ENCODE measurements around the gene ARSK.

ARSK gene

DNA sequence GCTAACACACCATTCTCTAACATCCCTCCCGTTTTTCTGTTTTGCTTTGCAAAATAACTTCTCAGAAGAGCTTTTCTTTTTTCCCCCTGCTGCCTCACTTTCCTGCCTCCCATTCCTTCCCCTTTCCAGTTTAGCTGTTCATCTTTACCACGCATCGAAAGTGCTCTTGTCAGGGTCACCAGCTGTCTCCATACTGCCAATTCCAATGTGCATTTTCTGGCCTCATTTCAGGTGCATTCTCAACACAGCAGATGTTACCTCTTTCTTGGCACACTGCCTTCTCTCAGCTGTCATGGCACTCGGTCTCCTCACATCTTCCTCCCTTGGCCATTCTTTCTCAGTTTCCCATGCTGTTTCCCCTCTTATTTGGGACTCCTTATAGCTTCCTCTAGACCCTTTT, 9.5 kb downstream of the ARSK start:
- Histone ChIP-seq H2BK5ac (ENCODE audit: low read length) (no peak overlapping the region), H4K5ac (ENCODE audit: low read length) (no peak overlapping the region), H4K8ac (ENCODE audit: low read depth, low read length) (no peak overlapping the region), H2BK120ac (ENCODE audit: low read depth, low read length) (no peak overlapping the region), H3K36me3 (ENCODE audit: control insufficient read depth, insufficient read depth, low read length) (no peaks in the 10 kb centered on the region), H2BK15ac (replicated peaks; ENCODE audit: low read depth) (no peak overlapping the region), H3K18ac (ENCODE audit: low read length) (no peak overlapping the region), H3K27ac (ENCODE audit: low read depth, low read length) (no peak overlapping the region), H2AK5ac (ENCODE audit: low read length) (no peak overlapping the region), H3K4me3 (ENCODE audit: low read length) (no peak overlapping the region), H3K23ac (ENCODE audit: low read length) (no peak overlapping the region), H3K27me3 (ENCODE audit: insufficient read depth, low read length, poor library complexity) (no peaks in the 10 kb centered on the region), H3K4ac (ENCODE audit: low read depth, low read length) (no peak overlapping the region), H3K4me1 (ENCODE audit: control insufficient read depth, low read depth, low read length) (no peaks in the 10 kb centered on the region), H3K9ac (ENCODE audit: low read length) (no peak overlapping the region), H3K79me1 (ENCODE audit: low read length) (no peaks in the 10 kb centered on the region), H3K79me2 (ENCODE audit: control insufficient read depth, insufficient read depth, low read length) (no peaks in the 10 kb centered on the region), H3K4me2 (ENCODE audit: low read length) (no peak overlapping the region), H3K56ac (ENCODE audit: low read length) (no peak overlapping the region)
- no CpG with 5 or more reads among the region's 4 CpGs for WGBS (ENCODE audit: extremely low coverage, insufficient coverage, low lambda C conversion rate)
- no peak for DNase-seq

DNA sequence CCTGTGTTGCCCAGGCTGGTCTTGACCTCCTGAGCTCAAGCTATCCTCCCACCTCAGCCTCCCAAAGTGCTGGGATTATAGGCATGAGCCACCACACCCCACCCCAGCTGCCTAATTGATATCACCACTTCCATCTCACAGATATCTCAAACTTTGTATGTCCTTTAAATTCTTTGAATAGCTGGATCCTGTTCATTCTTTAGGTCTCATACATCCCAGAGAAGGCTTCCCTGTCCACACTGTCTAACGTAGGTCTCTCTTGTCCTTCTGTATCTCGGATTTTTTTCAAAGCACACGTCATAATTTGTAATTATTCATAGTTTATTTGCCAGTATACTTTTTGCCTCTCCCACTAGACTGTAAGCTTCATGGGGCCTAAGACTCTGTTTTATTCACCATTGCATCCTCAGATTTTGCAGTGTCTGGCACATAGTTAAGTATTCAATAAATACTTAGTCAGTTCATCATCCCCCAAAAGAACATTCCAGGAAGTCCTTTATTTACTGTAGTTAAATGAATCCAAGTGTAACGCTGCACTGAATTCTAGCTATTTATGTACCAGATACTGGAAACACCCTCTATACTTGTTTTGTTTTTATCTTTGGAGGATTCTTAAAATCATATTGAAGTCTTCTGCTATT, 10.5 kb downstream of the ARSK start:
- no peak overlapping the region for H3K9ac ChIP-seq (ENCODE audit: low read length)
- DNase-seq = no peak
- no peaks in the 10 kb centered on the region for H3K4me1 ChIP-seq (ENCODE audit: control insufficient read depth, low read depth, low read length)
- H3K4ac ChIP-seq (ENCODE audit: low read depth, low read length) = no peak overlapping the region
- no peaks in the 10 kb centered on the region for H3K79me2 ChIP-seq (ENCODE audit: control insufficient read depth, insufficient read depth, low read length)
- no peak overlapping the region for H3K56ac ChIP-seq (ENCODE audit: low read length)
- H3K23ac ChIP-seq (ENCODE audit: low read length) = no peak overlapping the region
- no peak overlapping the region for H3K27ac ChIP-seq (ENCODE audit: low read depth, low read length)
- H3K27me3 ChIP-seq (ENCODE audit: insufficient read depth, low read length, poor library complexity) = no peaks in the 10 kb centered on the region
- no peak overlapping the region for H3K4me2 ChIP-seq (ENCODE audit: low read length)
- H4K8ac ChIP-seq (ENCODE audit: low read depth, low read length) = no peak overlapping the region
- no peaks in the 10 kb centered on the region for H3K36me3 ChIP-seq (ENCODE audit: control insufficient read depth, insufficient read depth, low read length)
- H2BK5ac ChIP-seq (ENCODE audit: low read length) = no peak overlapping the region
- H2AK5ac ChIP-seq (ENCODE audit: low read length) = no peak overlapping the region
- H3K4me3 ChIP-seq (ENCODE audit: low read length) = no peak overlapping the region
- WGBS (ENCODE audit: extremely low coverage, insufficient coverage, low lambda C conversion rate) = no CpG with 5 or more reads among the region's 4 CpGs
- H3K79me1 ChIP-seq (ENCODE audit: low read length) = no peaks in the 10 kb centered on the region
- H3K18ac ChIP-seq (ENCODE audit: low read length) = no peak overlapping the region
- no peak overlapping the region for H2BK120ac ChIP-seq (ENCODE audit: low read depth, low read length)
- H2BK15ac ChIP-seq (replicated peaks; ENCODE audit: low read depth) = no peak overlapping the region
- H4K5ac ChIP-seq (ENCODE audit: low read length) = no peak overlapping the region

DNA sequence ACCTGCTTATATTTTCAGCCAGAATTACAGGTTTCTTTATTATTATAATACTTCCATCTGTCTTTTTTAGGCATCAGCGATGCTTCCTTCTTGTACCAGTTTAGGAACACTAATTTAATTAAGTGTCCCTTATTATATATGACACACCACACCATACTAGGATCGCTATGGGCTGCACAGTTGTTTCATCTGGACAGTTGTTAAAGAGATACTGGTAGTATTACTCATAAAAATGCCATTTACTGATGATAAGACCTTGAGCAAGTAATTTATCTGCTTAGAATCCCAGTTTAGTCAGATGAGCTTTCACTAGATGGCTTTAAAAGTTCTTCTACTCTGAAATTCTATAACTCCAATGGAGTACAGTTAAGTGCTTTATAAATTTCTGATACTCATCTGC, 17.1 kb downstream of the ARSK start:
- Histone ChIP-seq H3K4me2 (ENCODE audit: low read length) (no peak overlapping the region), H3K23ac (ENCODE audit: low read length) (no peak overlapping the region), H4K8ac (ENCODE audit: low read depth, low read length) (no peak overlapping the region), H3K27me3 (ENCODE audit: insufficient read depth, low read length, poor library complexity) (no peaks in the 10 kb centered on the region), H2BK120ac (ENCODE audit: low read depth, low read length) (no peak overlapping the region), H3K36me3 (ENCODE audit: control insufficient read depth, insufficient read depth, low read length) (no peaks in the 10 kb centered on the region), H3K4ac (ENCODE audit: low read depth, low read length) (no peak overlapping the region), H4K5ac (ENCODE audit: low read length) (no peak overlapping the region), H3K18ac (ENCODE audit: low read length) (no peak overlapping the region), H3K27ac (ENCODE audit: low read depth, low read length) (no peak overlapping the region), H3K56ac (ENCODE audit: low read length) (no peak overlapping the region), H2AK5ac (ENCODE audit: low read length) (no peak overlapping the region), H3K4me3 (ENCODE audit: low read length) (no peak overlapping the region), H2BK5ac (ENCODE audit: low read length) (no peak overlapping the region), H3K79me2 (ENCODE audit: control insufficient read depth, insufficient read depth, low read length) (no peaks in the 10 kb centered on the region), H3K79me1 (ENCODE audit: low read length) (no peaks in the 10 kb centered on the region), H3K9ac (ENCODE audit: low read length) (no peak overlapping the region), H2BK15ac (replicated peaks; ENCODE audit: low read depth) (no peak overlapping the region), H3K4me1 (ENCODE audit: control insufficient read depth, low read depth, low read length) (no peaks in the 10 kb centered on the region)
- no peak for DNase-seq
- WGBS (ENCODE audit: extremely low coverage, insufficient coverage, low lambda C conversion rate) = no CpG with 5 or more reads among the region's 2 CpGs

DNA sequence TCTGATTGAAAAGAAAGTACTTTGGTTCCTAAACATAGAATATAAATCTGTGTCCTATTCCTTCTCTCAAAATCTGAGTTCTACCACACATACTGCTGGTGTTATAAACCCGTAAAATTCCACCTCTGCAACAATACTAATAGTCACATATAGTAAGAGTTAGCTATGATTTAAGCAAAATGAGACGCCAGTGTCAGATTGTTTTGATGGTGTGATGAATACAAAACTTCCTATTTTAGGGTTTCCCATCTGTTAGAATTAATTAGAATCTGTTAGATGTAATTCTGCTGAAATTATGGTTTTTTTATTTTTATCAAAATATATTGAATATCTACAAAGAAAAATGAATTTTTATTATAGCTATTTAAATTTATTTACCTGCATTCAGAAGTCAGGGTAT, 26.7 kb downstream of the ARSK start:
- H3K79me2 ChIP-seq (ENCODE audit: control insufficient read depth, insufficient read depth, low read length) = no peaks in the 10 kb centered on the region
- H4K8ac ChIP-seq (ENCODE audit: low read depth, low read length) = no peak overlapping the region
- no peaks in the 10 kb centered on the region for H3K27me3 ChIP-seq (ENCODE audit: insufficient read depth, low read length, poor library complexity)
- H2BK5ac ChIP-seq (ENCODE audit: low read length) = no peak overlapping the region
- no CpG with 5 or more reads among the region's 2 CpGs for WGBS (ENCODE audit: extremely low coverage, insufficient coverage, low lambda C conversion rate)
- no peaks in the 10 kb centered on the region for H3K4me1 ChIP-seq (ENCODE audit: control insufficient read depth, low read depth, low read length)
- H2AK5ac ChIP-seq (ENCODE audit: low read length) = no peak overlapping the region
- H3K18ac ChIP-seq (ENCODE audit: low read length) = no peak overlapping the region
- no peak overlapping the region for H3K4me2 ChIP-seq (ENCODE audit: low read length)
- no peak overlapping the region for H3K4ac ChIP-seq (ENCODE audit: low read depth, low read length)
- no peak for DNase-seq
- no peak overlapping the region for H2BK15ac ChIP-seq (replicated peaks; ENCODE audit: low read depth)
- H3K4me3 ChIP-seq (ENCODE audit: low read length) = no peak overlapping the region
- H3K56ac ChIP-seq (ENCODE audit: low read length) = no peak overlapping the region
- no peak overlapping the region for H3K23ac ChIP-seq (ENCODE audit: low read length)
- H3K9ac ChIP-seq (ENCODE audit: low read length) = no peak overlapping the region
- H2BK120ac ChIP-seq (ENCODE audit: low read depth, low read length) = no peak overlapping the region
- no peaks in the 10 kb centered on the region for H3K79me1 ChIP-seq (ENCODE audit: low read length)
- no peaks in the 10 kb centered on the region for H3K36me3 ChIP-seq (ENCODE audit: control insufficient read depth, insufficient read depth, low read length)
- no peak overlapping the region for H3K27ac ChIP-seq (ENCODE audit: low read depth, low read length)
- H4K5ac ChIP-seq (ENCODE audit: low read length) = no peak overlapping the region

DNA sequence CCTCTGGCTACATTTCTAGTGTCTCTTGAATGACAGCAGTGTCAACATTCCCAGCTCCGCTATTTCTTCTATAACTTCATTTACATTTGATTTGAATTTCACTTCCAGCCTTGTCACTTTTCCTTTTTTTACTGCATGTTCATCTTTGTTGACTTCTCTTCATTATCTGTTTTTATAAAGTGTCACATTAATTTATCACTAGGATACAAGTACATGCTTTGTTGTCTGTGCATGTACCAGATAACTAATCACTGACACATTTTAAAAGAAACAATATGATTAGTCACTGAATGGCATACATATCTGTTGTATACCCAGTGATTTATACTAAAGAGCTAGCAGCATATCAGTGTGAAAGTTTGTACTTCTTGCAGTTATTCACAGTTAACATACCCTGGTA, 29.1 kb downstream of the ARSK start:
- no peak overlapping the region for H3K23ac ChIP-seq (ENCODE audit: low read length)
- H3K56ac ChIP-seq (ENCODE audit: low read length) = no peak overlapping the region
- no peak overlapping the region for H3K4ac ChIP-seq (ENCODE audit: low read depth, low read length)
- WGBS (ENCODE audit: extremely low coverage, insufficient coverage, low lambda C conversion rate) = no CpG with 5 or more reads among the region's 1 CpG
- no peak for DNase-seq
- H2BK15ac ChIP-seq (replicated peaks; ENCODE audit: low read depth) = no peak overlapping the region
- no peak overlapping the region for H4K5ac ChIP-seq (ENCODE audit: low read length)
- H3K27ac ChIP-seq (ENCODE audit: low read depth, low read length) = no peak overlapping the region
- H3K9ac ChIP-seq (ENCODE audit: low read length) = no peak overlapping the region
- H3K36me3 ChIP-seq (ENCODE audit: control insufficient read depth, insufficient read depth, low read length) = no peaks in the 10 kb centered on the region
- no peak overlapping the region for H3K18ac ChIP-seq (ENCODE audit: low read length)
- no peak overlapping the region for H3K4me3 ChIP-seq (ENCODE audit: low read length)
- no peaks in the 10 kb centered on the region for H3K27me3 ChIP-seq (ENCODE audit: insufficient read depth, low read length, poor library complexity)
- H2AK5ac ChIP-seq (ENCODE audit: low read length) = no peak overlapping the region
- H4K8ac ChIP-seq (ENCODE audit: low read depth, low read length) = no peak overlapping the region
- no peaks in the 10 kb centered on the region for H3K4me1 ChIP-seq (ENCODE audit: control insufficient read depth, low read depth, low read length)
- H3K4me2 ChIP-seq (ENCODE audit: low read length) = no peak overlapping the region
- H3K79me1 ChIP-seq (ENCODE audit: low read length) = no peaks in the 10 kb centered on the region
- no peak overlapping the region for H2BK5ac ChIP-seq (ENCODE audit: low read length)
- no peak overlapping the region for H2BK120ac ChIP-seq (ENCODE audit: low read depth, low read length)
- no peaks in the 10 kb centered on the region for H3K79me2 ChIP-seq (ENCODE audit: control insufficient read depth, insufficient read depth, low read length)

DNA sequence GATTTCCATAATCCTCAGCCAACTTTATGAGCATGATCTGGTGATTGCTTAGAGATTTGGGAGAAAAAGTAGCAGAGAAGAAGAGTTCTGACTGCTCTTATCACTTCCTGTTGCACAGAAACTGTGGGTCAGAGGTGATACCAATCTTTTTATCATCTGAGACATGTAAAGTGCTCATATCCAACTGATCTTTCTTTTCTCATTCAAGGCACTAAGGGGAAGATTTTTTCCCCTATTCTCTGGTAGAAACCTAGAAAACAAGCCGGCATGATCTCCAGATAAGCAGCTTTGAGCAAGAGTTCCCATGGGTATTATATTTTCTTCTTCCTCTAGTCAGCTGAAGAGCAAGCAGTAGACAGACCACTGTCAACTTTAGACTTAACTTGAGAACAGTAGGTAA, 36.0 kb downstream of the ARSK start:
- Histone ChIP-seq H2BK15ac (replicated peaks; ENCODE audit: low read depth) (no peak overlapping the region), H3K56ac (ENCODE audit: low read length) (no peak overlapping the region), H3K4me3 (ENCODE audit: low read length) (no peak overlapping the region), H3K27ac (ENCODE audit: low read depth, low read length) (no peak overlapping the region), H3K18ac (ENCODE audit: low read length) (no peak overlapping the region), H2BK5ac (ENCODE audit: low read length) (no peak overlapping the region), H3K27me3 (ENCODE audit: insufficient read depth, low read length, poor library complexity) (no peaks in the 10 kb centered on the region), H4K8ac (ENCODE audit: low read depth, low read length) (no peak overlapping the region), H4K5ac (ENCODE audit: low read length) (no peak overlapping the region), H3K79me1 (ENCODE audit: low read length) (no peaks in the 10 kb centered on the region), H3K79me2 (ENCODE audit: control insufficient read depth, insufficient read depth, low read length) (no peaks in the 10 kb centered on the region), H3K9ac (ENCODE audit: low read length) (no peak overlapping the region), H3K23ac (ENCODE audit: low read length) (no peak overlapping the region), H3K4me2 (ENCODE audit: low read length) (no peak overlapping the region), H3K36me3 (ENCODE audit: control insufficient read depth, insufficient read depth, low read length) (no peaks in the 10 kb centered on the region), H2BK120ac (ENCODE audit: low read depth, low read length) (no peak overlapping the region), H2AK5ac (ENCODE audit: low read length) (no peak overlapping the region), H3K4me1 (ENCODE audit: control insufficient read depth, low read depth, low read length) (no peaks in the 10 kb centered on the region), H3K4ac (ENCODE audit: low read depth, low read length) (no peak overlapping the region)
- no CpG with 5 or more reads among the region's 1 CpG for WGBS (ENCODE audit: extremely low coverage, insufficient coverage, low lambda C conversion rate)
- DNase-seq = no peak

Measured in mesendoderm (in vitro differentiated cells).